NCI-H1105 treated with DMSO at 0.1 percent for 48 hours (cell line): ENCODE measurements around the gene PIK3R4.

Source experiments
- DNase-seq: peaks from one replicate; lab custom pipeline; 2025; lab: John Stamatoyannopoulos, UW

Gene PIK3R4

DNA sequence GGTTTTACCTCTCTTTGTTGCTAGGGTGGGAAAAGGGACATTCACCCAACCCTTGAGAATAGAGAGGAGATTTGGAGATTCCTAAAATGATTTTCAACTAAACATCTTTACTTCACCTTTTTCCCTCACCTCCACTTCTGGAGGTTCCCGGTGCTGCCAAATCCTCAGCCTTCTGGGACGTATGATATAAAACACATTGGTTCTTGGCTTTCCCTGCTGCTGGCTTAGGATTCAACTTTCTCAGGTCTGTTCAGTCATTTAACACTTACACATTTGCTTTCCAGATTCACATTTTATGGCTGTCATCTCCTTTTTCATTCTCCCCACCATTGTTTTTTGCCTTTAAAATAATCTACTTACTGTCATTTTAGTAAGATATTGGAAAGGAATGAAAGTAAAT is 106.6 kb downstream of the PIK3R4 start:
- no peak for DNase-seq

DNA sequence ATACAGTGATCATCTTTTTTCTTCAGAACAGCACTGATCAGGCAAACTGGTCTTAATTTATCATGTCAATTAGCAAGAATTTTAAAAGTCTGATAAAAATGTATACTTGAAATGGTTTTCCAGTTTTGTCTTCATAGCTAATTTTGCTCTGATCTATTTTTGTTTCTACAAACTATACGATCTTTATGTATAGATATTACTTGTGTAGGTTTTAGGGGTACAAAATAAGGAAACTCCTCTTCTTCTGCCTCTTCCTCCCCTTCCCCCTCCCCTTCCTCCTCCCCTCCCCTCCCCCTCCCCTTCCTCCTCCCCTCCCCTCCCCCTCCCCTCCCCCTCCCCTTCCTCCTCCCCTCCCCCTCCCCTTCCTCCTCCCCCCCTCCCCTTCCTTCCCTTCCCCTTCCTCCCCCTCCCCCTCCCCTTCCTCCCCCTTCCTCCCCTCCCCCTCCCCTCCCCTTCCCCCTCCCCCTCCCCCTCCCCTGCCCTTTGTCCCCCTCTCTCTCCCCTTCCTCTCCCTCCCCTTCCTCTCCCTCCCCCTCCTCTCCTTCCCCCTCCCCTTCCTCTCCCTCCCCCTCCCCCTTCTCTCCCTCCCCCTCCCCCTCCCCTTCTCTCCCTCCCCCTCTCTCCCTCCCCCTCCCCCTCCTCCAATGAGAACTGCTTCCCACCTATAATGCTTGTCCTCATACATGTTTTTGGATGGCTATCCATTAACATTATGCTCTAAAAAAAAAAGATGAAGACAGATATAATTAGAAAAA is 110.0 kb downstream of the PIK3R4 start:
- no peak for DNase-seq

DNA sequence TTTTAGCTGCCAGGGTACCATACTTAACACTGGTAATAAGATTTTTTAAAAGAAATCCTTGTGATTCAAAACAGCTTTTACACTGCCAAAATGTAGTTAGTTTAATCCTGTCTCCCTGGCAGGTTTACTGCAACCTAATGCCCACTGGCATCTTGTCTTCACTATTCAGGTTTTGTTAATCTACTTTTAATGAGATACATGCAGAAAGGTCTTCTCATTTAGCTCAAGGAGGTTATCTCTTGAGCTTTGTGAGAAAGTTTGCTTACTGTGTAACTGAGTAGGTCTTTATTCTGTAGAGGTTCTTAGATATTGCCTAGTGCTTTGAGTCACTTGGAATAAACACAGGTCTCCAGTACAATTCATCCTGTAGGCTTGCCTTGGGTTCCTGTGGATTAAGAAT is 110.7 kb downstream of the PIK3R4 start:
- no peak for DNase-seq

DNA sequence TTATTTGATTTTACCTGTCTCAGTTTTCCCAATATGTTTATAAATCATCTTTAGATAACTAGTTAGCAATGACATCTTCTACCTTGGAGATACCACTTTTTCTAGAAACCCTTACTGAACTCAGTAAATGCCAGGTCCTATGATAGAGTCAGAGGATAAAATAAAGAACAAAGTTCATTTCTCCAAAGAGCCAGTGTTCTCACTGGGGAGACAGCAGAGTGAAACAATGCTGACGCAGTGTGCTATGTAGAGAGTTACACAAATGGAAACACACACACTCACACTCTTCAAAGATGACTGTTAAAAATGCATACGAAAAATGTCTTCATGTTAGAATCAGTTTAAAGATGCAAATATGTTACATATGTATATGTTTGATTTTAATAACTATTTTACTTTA is 111.3 kb downstream of the PIK3R4 start:
- no peak for DNase-seq
